Endothelial cell (in vitro differentiated cells): ENCODE measurements around the gene AGO1. TPM values are rescaled to one million over a fixed set of nuclear protein-coding genes. Genes with fewer than 3 reads are reported as not detected.
"Not testable (repeated sequence)": the region's sequence is repeated elsewhere in the genome, so short reads cannot be mapped to it uniquely, and the experiment has no call there.

ENCODE experiments used
- DNase-seq: peaks from one replicate; pipeline ENCODE4 v3.0.0; 2021; ENCODE audit warnings: low spot score
- H3K27ac Mint-ChIP-seq: one replicate; pipeline ENCODE4 v1.8.0; 2021; ENCODE audit warnings: mixed read lengths, inconsistent platforms; ENCODE audit not compliant: unreplicated experiment
- H3K27me3 Mint-ChIP-seq: one replicate; pipeline ENCODE4 v1.8.0; 2021; ENCODE audit warnings: mild to moderate bottlenecking, moderate library complexity, mixed read lengths, inconsistent platforms; ENCODE audit not compliant: unreplicated experiment
- H3K36me3 Mint-ChIP-seq: one replicate; pipeline ENCODE4 v1.8.0; 2021; ENCODE audit warnings: mild to moderate bottlenecking, low read depth, mixed read lengths, inconsistent platforms; ENCODE audit not compliant: unreplicated experiment
- H3K4me1 Mint-ChIP-seq: one replicate; pipeline ENCODE4 v1.8.0; 2021; ENCODE audit warnings: mild to moderate bottlenecking, mixed read lengths, inconsistent platforms; ENCODE audit not compliant: unreplicated experiment
- H3K4me3 Mint-ChIP-seq: one replicate; pipeline ENCODE4 v1.8.0; 2021; ENCODE audit warnings: mild to moderate bottlenecking, mixed read lengths, inconsistent platforms; ENCODE audit not compliant: unreplicated experiment
- H3K9me3 Mint-ChIP-seq: one replicate; pipeline ENCODE4 v1.8.0; 2021; ENCODE audit warnings: mixed read lengths, inconsistent platforms; ENCODE audit not compliant: unreplicated experiment
- total RNA-seq: library from RNA; stranded (reverse); fragmentation: NEBNext Ultra II Directional; extraction: Animal tissue kit (Norgen Biotek cat#: 25700); gene quantifications from one replicate; pipeline ENCODE4 v1.2.1, GENCODE V29; 2021; ENCODE audit not compliant: unreplicated experiment
- TF ChIP-seq, protein P1 (sequence below): fragments of 200-600 bp; sonication (generic); IDR thresholded peaks from one replicate; pipeline ENCODE4 v1.5.0; 2021; ENCODE audit warnings: antibody characterized with exemption; ENCODE audit not compliant: unreplicated experiment

The AGO1 gene
- total RNA-seq, 1 donor from 2014 or later, result 41.1 TPM

DNA sequence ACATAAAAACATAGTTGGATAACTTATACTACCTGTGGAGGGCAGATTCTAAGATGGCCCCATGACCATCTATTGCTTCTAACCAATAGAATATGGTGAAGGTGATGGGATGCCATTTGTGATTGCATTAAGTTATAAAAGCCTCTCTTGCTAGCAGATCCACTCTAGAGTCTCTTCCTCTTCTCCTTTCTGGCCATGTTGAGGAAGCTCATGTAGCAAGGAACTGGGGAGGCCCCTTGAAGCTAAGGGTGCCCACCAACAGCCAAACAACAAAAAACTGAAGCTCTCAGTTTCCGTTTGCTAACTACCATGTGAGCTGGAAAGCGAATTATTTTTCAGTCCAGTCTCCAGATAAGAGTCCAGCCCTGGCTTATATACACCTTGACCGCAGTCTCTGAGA lies 16.0 kb upstream of the AGO1 start:
- TF ChIP-seq, protein P1, sequence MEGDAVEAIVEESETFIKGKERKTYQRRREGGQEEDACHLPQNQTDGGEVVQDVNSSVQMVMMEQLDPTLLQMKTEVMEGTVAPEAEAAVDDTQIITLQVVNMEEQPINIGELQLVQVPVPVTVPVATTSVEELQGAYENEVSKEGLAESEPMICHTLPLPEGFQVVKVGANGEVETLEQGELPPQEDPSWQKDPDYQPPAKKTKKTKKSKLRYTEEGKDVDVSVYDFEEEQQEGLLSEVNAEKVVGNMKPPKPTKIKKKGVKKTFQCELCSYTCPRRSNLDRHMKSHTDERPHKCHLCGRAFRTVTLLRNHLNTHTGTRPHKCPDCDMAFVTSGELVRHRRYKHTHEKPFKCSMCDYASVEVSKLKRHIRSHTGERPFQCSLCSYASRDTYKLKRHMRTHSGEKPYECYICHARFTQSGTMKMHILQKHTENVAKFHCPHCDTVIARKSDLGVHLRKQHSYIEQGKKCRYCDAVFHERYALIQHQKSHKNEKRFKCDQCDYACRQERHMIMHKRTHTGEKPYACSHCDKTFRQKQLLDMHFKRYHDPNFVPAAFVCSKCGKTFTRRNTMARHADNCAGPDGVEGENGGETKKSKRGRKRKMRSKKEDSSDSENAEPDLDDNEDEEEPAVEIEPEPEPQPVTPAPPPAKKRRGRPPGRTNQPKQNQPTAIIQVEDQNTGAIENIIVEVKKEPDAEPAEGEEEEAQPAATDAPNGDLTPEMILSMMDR, result no peak
- peaks cover 2% of the 10 kb centered on the region for H3K27me3 Mint-ChIP-seq
- H3K4me1 Mint-ChIP-seq, result peaks cover 12% of the 10 kb centered on the region
- no peaks in the 10 kb centered on the region for H3K36me3 Mint-ChIP-seq
- no peak overlapping the region for H3K4me3 Mint-ChIP-seq
- no peak for DNase-seq
- no peaks in the 10 kb centered on the region for H3K9me3 Mint-ChIP-seq
- no peak overlapping the region for H3K27ac Mint-ChIP-seq

DNA sequence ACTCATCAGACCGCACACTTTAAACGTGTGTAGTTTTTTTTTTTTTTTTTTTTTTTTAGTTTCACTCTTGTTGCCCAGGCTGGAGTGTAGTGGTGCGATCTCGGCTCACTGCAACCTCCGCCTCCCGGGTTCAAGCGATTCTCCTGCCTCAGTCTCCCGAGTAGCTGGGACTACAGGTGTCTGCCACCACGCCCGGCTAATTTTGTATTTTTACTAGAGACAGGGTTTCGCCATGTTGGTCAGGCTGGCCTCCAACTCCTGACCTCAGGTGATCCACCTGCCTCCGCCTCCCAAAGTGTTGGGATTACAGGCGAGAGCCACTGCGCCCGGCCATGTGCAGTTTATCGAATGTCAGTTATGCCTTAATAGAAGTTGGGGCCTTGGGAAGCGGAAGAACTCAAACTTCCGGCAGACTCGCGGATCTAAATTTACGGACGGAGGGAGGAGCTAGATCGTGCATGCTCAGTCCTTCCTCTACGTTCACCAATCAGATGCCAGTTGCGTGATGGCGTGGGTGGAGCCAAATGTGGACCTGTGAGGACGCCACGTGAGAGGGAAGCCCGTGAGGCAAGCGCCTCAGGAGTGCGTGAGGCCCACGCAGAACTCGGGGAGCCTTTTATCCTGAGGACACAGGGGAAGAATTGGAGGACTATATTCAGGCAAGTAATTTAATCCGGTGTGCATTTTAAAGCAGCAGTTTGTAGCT lies 13.6 kb upstream of the AGO1 start:
- H3K27me3 Mint-ChIP-seq, H3K36me3 Mint-ChIP-seq, H3K9me3 Mint-ChIP-seq, H3K4me1 Mint-ChIP-seq, H3K27ac Mint-ChIP-seq, H3K4me3 Mint-ChIP-seq, DNase-seq: not testable (repeated sequence)

DNA sequence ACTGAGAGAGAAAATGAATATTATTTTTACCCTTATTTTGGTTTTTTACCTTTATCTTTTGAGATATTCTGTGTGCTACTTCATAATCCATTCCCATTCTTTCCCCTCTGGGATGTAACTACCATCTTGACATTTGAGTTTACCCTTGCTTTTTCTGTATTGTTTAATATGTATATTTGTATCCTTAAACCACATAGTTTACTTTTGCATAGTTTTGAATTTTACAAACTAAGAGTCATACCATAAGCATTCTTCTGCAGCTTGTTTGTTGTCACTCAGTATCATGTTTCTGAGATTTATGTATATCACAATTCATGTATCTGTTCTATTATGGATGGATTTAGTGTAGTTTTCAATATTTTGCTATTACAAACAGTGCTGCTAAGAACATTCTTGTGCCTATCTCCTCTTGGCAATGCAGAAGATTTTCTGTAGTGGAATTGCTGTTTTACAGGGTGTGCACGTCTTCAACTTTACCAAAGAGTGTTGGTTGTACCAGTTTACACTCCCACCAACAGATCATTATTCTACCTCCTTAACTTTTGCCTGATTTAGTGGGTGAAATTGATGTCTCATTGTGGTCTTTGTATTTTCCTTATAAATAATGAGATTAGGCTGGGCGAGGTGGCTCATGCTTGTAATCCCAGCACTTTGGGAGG lies 12.2 kb upstream of the AGO1 start:
- DNase-seq, result no peak
- TF ChIP-seq, protein P1, result no peak
- H3K36me3 Mint-ChIP-seq, result no peaks in the 10 kb centered on the region
- H3K9me3 Mint-ChIP-seq, result no peaks in the 10 kb centered on the region
- no peak overlapping the region for H3K4me3 Mint-ChIP-seq
- H3K27ac Mint-ChIP-seq, result no peak overlapping the region
- H3K4me1 Mint-ChIP-seq, result no peaks in the 10 kb centered on the region
- peaks cover 2% of the 10 kb centered on the region for H3K27me3 Mint-ChIP-seq

- Mint-ChIP-seq H3K27ac (no peak overlapping the region), H3K4me3 (no peak overlapping the region), H3K4me1 (no peaks in the 10 kb centered on the region), H3K36me3 (no peaks in the 10 kb centered on the region), H3K9me3 (no peaks in the 10 kb centered on the region), H3K27me3 (peaks cover 2% of the 10 kb centered on the region)
- DNase-seq, result no peak
- TF ChIP-seq, protein P1, result no peak
Observed at GRCh38 chr1:35873243-35873750, 9.7 kb upstream of the AGO1 start.

GRCh38 chr1:35874115-35874514 lies 8.9 kb upstream of the AGO1 start:
- DNase-seq, H3K36me3 Mint-ChIP-seq, H3K9me3 Mint-ChIP-seq, H3K4me1 Mint-ChIP-seq, H3K4me3 Mint-ChIP-seq, H3K27me3 Mint-ChIP-seq, H3K27ac Mint-ChIP-seq: not testable (repeated sequence)

DNA sequence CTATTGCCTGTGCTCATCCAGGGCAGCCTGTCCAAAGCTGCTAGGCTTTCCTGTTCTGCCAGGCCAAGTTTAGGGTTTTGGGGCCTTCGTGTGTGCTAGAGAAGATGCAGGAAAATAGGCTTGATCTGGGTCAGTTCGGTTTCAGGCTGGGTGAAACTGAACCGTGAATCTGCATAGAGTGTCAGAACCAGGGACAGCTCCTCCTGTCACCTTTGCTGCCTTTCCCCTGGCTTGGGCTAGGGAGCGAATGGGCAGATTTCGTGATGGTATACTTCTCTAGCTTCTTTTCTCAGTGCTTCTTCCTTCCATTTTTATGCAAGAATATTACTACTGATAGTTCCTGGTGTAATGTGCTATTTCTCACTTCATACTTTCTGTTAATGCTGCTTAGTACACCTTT lies 6.0 kb upstream of the AGO1 start:
- Mint-ChIP-seq H3K36me3 (no peaks in the 10 kb centered on the region), H3K4me3 (no peak overlapping the region), H3K4me1 (peaks cover 4% of the 10 kb centered on the region), H3K27ac (no peak overlapping the region), H3K9me3 (no peaks in the 10 kb centered on the region), H3K27me3 (peaks cover 1% of the 10 kb centered on the region)
- peak; percentile 43 for DNase-seq
- TF ChIP-seq, protein P1, result no peak
